ENCODE measurements around the gene RBKS.
"Not testable (repeated sequence)": the region's sequence is repeated elsewhere in the genome, so short reads cannot be mapped to it uniquely, and the experiment has no call there.

The RBKS gene

GRCh38 chr2:27771202-27771547 lies 119.0 kb downstream of the RBKS start:
- in situ Hi-C loops (cut with HindIII; ENCODE audit: low sequenced_read_pairs): no loop called here

GRCh38 chr2:27766287-27766661 lies 123.9 kb downstream of the RBKS start:
- in situ Hi-C loops (cut with HindIII; ENCODE audit: low sequenced_read_pairs): no loop called here

- in situ Hi-C loops (cut with HindIII; ENCODE audit: low sequenced_read_pairs): no loop called here
Observed at GRCh38 chr2:27765621-27766286, 124.4 kb downstream of the RBKS start.

GRCh38 chr2:27764526-27764925 lies 125.7 kb downstream of the RBKS start:
- in situ Hi-C loops (cut with HindIII; ENCODE audit: low sequenced_read_pairs): not testable (repeated sequence)

- in situ Hi-C loops (cut with HindIII; ENCODE audit: low sequenced_read_pairs): no loop called here
Observed at GRCh38 chr2:27763907-27764267, 126.3 kb downstream of the RBKS start.

- in situ Hi-C loops (cut with HindIII; ENCODE audit: low sequenced_read_pairs): no loop called here
Observed at GRCh38 chr2:27762951-27763906, 127.0 kb downstream of the RBKS start.

- in situ Hi-C loops (cut with HindIII; ENCODE audit: low sequenced_read_pairs): no loop called here
Observed at GRCh38 chr2:27756544-27757498, 133.4 kb downstream of the RBKS start.

- in situ Hi-C loops (cut with HindIII; ENCODE audit: low sequenced_read_pairs): no loop called here
Observed at GRCh38 chr2:27756091-27756490, 134.1 kb downstream of the RBKS start.

- in situ Hi-C loops (cut with HindIII; ENCODE audit: low sequenced_read_pairs): loop anchor here (5.0 kb wide), 1 partner anchor 42 kb away; no protein-coding TSS in a partner anchor
Observed at GRCh38 chr2:27754831-27755230, 135.4 kb downstream of the RBKS start.

GRCh38 chr2:27754138-27754588 lies 136.0 kb downstream of the RBKS start:
- in situ Hi-C loops (cut with HindIII; ENCODE audit: low sequenced_read_pairs): loop anchor here (5.0 kb wide), 1 partner anchor 43 kb away; no protein-coding TSS in a partner anchor

- in situ Hi-C loops (cut with HindIII; ENCODE audit: low sequenced_read_pairs): loop anchor here (5.0 kb wide), 1 partner anchor 45 kb away; no protein-coding TSS in a partner anchor
Observed at GRCh38 chr2:27752551-27753237, 137.5 kb downstream of the RBKS start.

GRCh38 chr2:27751377-27751776 lies 138.8 kb downstream of the RBKS start:
- in situ Hi-C loops (cut with HindIII; ENCODE audit: low sequenced_read_pairs): loop anchor here (5.0 kb wide), 1 partner anchor 46 kb away; no protein-coding TSS in a partner anchor

GRCh38 chr2:27748803-27749554 lies 141.2 kb downstream of the RBKS start:
- in situ Hi-C loops (cut with HindIII; ENCODE audit: low sequenced_read_pairs): not testable (repeated sequence)

- in situ Hi-C loops (cut with HindIII; ENCODE audit: low sequenced_read_pairs): no loop called here
Observed at GRCh38 chr2:27747827-27748352, 142.3 kb downstream of the RBKS start.

- in situ Hi-C loops (cut with HindIII; ENCODE audit: low sequenced_read_pairs): no loop called here
Observed at GRCh38 chr2:27746325-27746724, 143.9 kb downstream of the RBKS start.

- in situ Hi-C loops (cut with HindIII; ENCODE audit: low sequenced_read_pairs): not testable (repeated sequence)
Observed at GRCh38 chr2:27745494-27745893, 144.7 kb downstream of the RBKS start.

GRCh38 chr2:27742571-27742970 lies 147.6 kb downstream of the RBKS start:
- in situ Hi-C loops (cut with HindIII; ENCODE audit: low sequenced_read_pairs): no loop called here

GRCh38 chr2:27741673-27742072 lies 148.5 kb downstream of the RBKS start:
- in situ Hi-C loops (cut with HindIII; ENCODE audit: low sequenced_read_pairs): no loop called here

GRCh38 chr2:27739058-27739373 lies 151.2 kb downstream of the RBKS start:
- in situ Hi-C loops (cut with HindIII; ENCODE audit: low sequenced_read_pairs): loop anchor here (5.0 kb wide), 1 partner anchor 668 kb away; no protein-coding TSS in a partner anchor

Measured in endothelial cell of hepatic sinusoid (primary cell).